Fibroblast of skin of abdomen (primary cell): ENCODE measurements around the gene C3orf20.

ENCODE experiments used
- DNase-seq: peaks from one replicate; pipeline ENCODE4 v3.0.0-alpha.2; 2013

Gene C3orf20

DNA sequence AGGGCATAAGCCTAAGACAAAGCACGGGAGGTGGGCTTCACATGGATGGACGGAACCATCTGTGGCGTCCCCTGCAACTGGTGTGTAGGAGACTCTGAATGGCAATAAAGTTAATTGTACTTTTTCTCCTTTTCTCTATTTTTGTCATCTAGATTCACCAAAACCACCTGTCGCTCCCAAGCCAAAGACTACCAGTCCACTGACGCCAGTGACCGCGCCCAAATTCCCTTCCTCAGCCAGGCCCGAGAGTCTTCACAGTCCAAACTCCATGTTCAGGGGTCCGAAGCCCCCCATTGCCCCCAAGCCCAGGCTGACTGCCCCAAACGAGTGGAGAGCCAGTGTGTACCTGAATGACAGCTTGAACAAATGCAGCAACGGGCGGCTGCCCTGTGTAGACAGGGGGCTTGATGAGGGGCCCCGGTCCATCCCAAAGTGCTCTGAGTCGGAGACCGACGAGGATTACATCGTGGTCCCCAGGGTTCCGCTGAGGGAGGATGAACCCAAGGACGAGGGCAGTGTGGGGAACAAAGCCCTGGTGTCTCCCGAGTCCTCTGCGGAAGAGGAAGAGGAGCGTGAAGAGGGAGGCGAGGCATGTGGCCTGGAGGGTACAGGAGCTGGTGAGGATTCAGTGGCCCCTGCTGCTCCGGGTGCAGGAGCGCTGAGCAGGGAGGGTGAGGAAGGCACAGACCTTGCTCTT is 144.0 kb downstream of the C3orf20 start, which contains the start of gene FGD5:
FGD5 (plus strand) TSS at position 159 of the 697 bp plus-strand sequence; CDS start at position 269, 110 bp downstream.
- no peak for DNase-seq

GRCh38 chr3:14819671-14820070 is 144.7 kb downstream of the C3orf20 start:
- DNase-seq: no peak

DNA sequence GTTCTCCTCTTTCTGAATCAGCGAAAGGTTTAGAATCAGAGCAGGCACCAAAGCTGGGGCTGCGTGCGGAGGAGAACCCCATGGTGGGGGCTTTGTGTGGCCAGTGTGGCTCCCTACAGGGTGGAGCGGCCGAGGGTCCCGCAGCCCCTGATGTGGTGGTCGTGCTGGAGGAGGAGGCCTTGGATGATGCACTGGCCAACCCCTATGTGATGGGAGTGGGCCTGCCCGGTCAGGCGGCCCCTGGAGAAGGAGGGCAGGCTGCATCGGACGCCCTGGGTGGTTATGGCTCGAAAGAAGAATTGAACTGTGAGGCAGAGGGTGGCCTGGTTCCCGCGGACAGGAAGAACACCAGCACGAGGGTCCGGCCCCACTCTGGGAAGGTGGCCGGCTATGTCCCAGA is 145.2 kb downstream of the C3orf20 start:
- no peak for DNase-seq

GRCh38 chr3:14821151-14821550 is 146.2 kb downstream of the C3orf20 start:
- DNase-seq: no peak

GRCh38 chr3:14822134-14822533 is 147.2 kb downstream of the C3orf20 start:
- no peak for DNase-seq
